ENCODE measurements around the gene RHEBL1.
A peak's percentile ranks its signal among the peaks of the same experiment; 100 is the strongest.

Gene RHEBL1

DNA sequence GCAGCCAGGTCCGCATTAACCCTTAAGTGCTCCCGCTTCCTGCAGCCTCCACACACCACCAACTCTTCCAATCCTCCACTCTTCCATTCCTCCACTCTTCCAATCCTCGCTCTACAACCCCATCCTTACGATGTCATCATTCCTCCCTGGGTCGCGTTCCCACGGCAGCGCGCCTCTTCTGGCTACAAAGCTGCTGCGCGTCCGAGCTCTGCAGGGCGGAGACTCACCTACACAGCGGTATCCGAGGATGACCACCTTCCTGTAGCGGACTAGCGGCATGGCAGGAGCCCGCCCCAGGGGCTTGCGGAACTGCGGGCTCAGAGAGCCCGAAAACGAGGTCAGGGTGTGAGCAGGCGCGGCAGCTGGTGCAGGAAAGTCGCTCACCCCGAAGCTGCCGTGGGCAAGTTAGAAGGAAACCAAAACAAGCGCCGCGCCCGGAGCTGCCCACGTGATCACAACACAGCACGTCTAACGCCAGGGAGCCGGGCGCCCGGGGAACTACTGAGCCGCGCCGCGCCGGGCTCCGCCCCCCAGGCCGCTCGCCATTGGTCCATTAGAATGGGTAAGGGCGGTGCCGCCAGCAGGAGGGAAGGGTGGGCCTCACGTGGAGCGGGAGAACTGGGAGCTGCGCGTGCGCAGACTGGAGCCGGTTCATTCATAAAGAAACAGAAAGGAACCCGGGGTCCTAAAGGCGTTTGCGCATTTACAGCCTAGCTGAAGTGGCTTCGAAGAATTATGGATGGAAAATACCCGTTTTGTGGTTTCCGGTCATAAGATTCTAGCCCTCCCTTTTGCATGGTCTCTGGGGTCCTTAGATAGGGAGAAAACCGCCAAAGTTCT is at the start of gene RHEBL1 (continued):
- TF ChIP-seq, protein P1, sequence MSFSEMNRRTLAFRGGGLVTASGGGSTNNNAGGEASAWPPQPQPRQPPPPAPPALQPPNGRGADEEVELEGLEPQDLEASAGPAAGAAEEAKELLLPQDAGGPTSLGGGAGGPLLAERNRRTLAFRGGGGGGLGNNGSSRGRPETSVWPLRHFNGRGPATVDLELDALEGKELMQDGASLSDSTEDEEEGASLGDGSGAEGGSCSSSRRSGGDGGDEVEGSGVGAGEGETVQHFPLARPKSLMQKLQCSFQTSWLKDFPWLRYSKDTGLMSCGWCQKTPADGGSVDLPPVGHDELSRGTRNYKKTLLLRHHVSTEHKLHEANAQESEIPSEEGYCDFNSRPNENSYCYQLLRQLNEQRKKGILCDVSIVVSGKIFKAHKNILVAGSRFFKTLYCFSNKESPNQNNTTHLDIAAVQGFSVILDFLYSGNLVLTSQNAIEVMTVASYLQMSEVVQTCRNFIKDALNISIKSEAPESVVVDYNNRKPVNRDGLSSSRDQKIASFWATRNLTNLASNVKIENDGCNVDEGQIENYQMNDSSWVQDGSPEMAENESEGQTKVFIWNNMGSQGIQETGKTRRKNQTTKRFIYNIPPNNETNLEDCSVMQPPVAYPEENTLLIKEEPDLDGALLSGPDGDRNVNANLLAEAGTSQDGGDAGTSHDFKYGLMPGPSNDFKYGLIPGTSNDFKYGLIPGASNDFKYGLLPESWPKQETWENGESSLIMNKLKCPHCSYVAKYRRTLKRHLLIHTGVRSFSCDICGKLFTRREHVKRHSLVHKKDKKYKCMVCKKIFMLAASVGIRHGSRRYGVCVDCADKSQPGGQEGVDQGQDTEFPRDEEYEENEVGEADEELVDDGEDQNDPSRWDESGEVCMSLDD (tag by site-specific recombination; IDR thresholded peaks at IDR 0.05): peak; percentile 51; the same call in 1 of the 2 replicates
- peak; percentile 98 for TF ChIP-seq ZBTB17 (tag by site-specific recombination; IDR thresholded peaks at IDR 0.05)
- TF ChIP-seq ZFP37 (tag by site-specific recombination; IDR thresholded peaks at IDR 0.05): peak; percentile 85
- TF ChIP-seq, protein P2, sequence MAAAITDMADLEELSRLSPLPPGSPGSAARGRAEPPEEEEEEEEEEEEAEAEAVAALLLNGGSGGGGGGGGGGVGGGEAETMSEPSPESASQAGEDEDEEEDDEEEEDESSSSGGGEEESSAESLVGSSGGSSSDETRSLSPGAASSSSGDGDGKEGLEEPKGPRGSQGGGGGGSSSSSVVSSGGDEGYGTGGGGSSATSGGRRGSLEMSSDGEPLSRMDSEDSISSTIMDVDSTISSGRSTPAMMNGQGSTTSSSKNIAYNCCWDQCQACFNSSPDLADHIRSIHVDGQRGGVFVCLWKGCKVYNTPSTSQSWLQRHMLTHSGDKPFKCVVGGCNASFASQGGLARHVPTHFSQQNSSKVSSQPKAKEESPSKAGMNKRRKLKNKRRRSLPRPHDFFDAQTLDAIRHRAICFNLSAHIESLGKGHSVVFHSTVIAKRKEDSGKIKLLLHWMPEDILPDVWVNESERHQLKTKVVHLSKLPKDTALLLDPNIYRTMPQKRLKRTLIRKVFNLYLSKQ (tag by site-specific recombination; IDR thresholded peaks at IDR 0.05; ENCODE audit: borderline replicate concordance): no peak
- TF ChIP-seq, protein P3, sequence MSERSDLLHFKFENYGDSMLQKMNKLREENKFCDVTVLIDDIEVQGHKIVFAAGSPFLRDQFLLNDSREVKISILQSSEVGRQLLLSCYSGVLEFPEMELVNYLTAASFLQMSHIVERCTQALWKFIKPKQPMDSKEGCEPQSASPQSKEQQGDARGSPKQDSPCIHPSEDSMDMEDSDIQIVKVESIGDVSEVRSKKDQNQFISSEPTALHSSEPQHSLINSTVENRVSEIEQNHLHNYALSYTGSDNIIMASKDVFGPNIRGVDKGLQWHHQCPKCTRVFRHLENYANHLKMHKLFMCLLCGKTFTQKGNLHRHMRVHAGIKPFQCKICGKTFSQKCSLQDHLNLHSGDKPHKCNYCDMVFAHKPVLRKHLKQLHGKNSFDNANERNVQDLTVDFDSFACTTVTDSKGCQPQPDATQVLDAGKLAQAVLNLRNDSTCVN (tag by site-specific recombination; optimal IDR thresholded peaks at IDR 0.05): peak; percentile 94
- TF ChIP-seq, protein P4, sequence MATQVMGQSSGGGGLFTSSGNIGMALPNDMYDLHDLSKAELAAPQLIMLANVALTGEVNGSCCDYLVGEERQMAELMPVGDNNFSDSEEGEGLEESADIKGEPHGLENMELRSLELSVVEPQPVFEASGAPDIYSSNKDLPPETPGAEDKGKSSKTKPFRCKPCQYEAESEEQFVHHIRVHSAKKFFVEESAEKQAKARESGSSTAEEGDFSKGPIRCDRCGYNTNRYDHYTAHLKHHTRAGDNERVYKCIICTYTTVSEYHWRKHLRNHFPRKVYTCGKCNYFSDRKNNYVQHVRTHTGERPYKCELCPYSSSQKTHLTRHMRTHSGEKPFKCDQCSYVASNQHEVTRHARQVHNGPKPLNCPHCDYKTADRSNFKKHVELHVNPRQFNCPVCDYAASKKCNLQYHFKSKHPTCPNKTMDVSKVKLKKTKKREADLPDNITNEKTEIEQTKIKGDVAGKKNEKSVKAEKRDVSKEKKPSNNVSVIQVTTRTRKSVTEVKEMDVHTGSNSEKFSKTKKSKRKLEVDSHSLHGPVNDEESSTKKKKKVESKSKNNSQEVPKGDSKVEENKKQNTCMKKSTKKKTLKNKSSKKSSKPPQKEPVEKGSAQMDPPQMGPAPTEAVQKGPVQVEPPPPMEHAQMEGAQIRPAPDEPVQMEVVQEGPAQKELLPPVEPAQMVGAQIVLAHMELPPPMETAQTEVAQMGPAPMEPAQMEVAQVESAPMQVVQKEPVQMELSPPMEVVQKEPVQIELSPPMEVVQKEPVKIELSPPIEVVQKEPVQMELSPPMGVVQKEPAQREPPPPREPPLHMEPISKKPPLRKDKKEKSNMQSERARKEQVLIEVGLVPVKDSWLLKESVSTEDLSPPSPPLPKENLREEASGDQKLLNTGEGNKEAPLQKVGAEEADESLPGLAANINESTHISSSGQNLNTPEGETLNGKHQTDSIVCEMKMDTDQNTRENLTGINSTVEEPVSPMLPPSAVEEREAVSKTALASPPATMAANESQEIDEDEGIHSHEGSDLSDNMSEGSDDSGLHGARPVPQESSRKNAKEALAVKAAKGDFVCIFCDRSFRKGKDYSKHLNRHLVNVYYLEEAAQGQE (tag by site-specific recombination; IDR thresholded peaks at IDR 0.05): no peak
- 0 out of 2 replicates have a peak, but pooled peaks have one; percentile 29 for TF ChIP-seq KLF10 (tag by site-specific recombination; IDR thresholded peaks at IDR 0.05)
- peak; percentile 92 for TF ChIP-seq ZNF366 (tag by site-specific recombination; conservative IDR thresholded peaks at IDR 0.05)
- TF ChIP-seq, protein P5, sequence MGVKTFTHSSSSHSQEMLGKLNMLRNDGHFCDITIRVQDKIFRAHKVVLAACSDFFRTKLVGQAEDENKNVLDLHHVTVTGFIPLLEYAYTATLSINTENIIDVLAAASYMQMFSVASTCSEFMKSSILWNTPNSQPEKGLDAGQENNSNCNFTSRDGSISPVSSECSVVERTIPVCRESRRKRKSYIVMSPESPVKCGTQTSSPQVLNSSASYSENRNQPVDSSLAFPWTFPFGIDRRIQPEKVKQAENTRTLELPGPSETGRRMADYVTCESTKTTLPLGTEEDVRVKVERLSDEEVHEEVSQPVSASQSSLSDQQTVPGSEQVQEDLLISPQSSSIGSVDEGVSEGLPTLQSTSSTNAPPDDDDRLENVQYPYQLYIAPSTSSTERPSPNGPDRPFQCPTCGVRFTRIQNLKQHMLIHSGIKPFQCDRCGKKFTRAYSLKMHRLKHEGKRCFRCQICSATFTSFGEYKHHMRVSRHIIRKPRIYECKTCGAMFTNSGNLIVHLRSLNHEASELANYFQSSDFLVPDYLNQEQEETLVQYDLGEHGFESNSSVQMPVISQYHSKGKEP (tag by site-specific recombination; IDR thresholded peaks at IDR 0.05): peak; percentile 10; the same call in 1 of the 2 replicates
- peak; percentile 53; the same call in 1 of the 2 replicates for TF ChIP-seq ZNF391 (tag by site-specific recombination; IDR thresholded peaks at IDR 0.05; ENCODE audit: borderline replicate concordance, low read depth)
- TF ChIP-seq ZNF24 (tag by site-specific recombination; IDR thresholded peaks at IDR 0.05): 0 out of 2 replicates have a peak, but pooled peaks have one; percentile 63
- peak; percentile 62; the same call in 1 of the 2 replicates for TF ChIP-seq ZNF777 (tag by site-specific recombination; IDR thresholded peaks at IDR 0.05; ENCODE audit: borderline replicate concordance)
- 0 out of 2 replicates have a peak, but pooled peaks have one; percentile 20 for TF ChIP-seq ZBTB21 (tag by site-specific recombination; IDR thresholded peaks at IDR 0.05)
- TF ChIP-seq, protein P6, sequence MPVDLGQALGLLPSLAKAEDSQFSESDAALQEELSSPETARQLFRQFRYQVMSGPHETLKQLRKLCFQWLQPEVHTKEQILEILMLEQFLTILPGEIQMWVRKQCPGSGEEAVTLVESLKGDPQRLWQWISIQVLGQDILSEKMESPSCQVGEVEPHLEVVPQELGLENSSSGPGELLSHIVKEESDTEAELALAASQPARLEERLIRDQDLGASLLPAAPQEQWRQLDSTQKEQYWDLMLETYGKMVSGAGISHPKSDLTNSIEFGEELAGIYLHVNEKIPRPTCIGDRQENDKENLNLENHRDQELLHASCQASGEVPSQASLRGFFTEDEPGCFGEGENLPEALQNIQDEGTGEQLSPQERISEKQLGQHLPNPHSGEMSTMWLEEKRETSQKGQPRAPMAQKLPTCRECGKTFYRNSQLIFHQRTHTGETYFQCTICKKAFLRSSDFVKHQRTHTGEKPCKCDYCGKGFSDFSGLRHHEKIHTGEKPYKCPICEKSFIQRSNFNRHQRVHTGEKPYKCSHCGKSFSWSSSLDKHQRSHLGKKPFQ (tag by site-specific recombination; IDR thresholded peaks at IDR 0.05): 0 out of 2 replicates have a peak, but pooled peaks have one; percentile 37
- TF ChIP-seq GLIS1 (tag by site-specific recombination; IDR thresholded peaks at IDR 0.05): peak; percentile 59
- TF ChIP-seq ZNF843 (tag by site-specific recombination; IDR thresholded peaks at IDR 0.05): no peak
- no peak for TF ChIP-seq ZNF837 (tag by site-specific recombination; IDR thresholded peaks at IDR 0.05)
- TF ChIP-seq, protein P7, sequence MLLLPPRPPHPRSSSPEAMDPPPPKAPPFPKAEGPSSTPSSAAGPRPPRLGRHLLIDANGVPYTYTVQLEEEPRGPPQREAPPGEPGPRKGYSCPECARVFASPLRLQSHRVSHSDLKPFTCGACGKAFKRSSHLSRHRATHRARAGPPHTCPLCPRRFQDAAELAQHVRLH (tag by site-specific recombination; IDR thresholded peaks at IDR 0.05): peak; percentile 46; the same call in 1 of the 2 replicates
